ENCODE measurements around the gene MSH3.

MSH3 gene

DNA sequence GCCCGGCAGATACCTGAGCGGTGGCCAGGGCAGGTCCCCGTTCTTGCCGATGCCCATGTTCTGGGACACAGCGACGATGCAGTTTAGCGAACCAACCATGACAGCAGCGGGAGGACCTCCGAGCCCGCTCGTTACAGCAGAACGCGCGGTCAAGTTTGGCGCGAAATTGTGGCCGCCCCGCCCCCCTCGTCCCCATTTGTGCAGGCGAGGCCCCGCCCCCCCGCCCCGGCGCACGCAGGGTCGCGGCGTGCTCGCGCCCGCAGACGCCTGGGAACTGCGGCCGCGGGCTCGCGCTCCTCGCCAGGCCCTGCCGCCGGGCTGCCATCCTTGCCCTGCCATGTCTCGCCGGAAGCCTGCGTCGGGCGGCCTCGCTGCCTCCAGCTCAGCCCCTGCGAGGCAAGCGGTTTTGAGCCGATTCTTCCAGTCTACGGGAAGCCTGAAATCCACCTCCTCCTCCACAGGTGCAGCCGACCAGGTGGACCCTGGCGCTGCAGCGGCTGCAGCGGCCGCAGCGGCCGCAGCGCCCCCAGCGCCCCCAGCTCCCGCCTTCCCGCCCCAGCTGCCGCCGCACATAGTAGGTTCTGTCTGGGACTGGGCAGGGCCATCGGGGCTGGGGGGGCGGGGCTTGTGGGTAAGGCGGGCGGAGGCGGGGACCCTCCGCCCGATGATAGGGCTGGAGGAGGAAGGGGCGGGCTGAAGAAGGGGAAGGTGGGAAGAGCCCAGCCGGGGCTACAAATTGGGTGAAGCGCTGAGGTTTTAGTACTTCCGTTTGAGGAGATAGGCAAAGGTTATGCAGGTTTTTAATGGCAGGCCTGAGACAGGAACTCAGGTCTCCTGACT, at the start of gene MSH3, which contains the start of gene DHFR:
Gene MSH3 (plus strand): TSS at position 262 of the 840 bp plus-strand sequence. CDS start 76 bp downstream, at position 338.
Gene DHFR (minus strand): TSS at position 593 of the 840 bp plus-strand sequence. CDS start 494 bp downstream, at position 99.
- Histone ChIP-seq H3K9ac (ENCODE audit: insufficient read length, low read depth) (peak within 1 kb of the TSS; percentile 95), H3K27me3 (ENCODE audit: insufficient read depth, insufficient read length) (no peaks in the 10 kb centered on the region), H3K9me3 (ENCODE audit: insufficient read depth, low read length) (no peaks in the 10 kb centered on the region), H3K36me3 (ENCODE audit: insufficient read depth, insufficient read length, low read length) (peaks cover 32% of the 10 kb centered on the region), H3K4me1 (ENCODE audit: insufficient read depth, insufficient read length) (no peaks in the 10 kb centered on the region), H3K4me3 (ENCODE audit: insufficient read length, low read depth) (peak within 1 kb of the TSS; percentile 80)
- peak; percentile 76 for DNase-seq (ENCODE audit: low read depth, low spot score)
- no peak for TF ChIP-seq ZNF274 (IDR thresholded peaks at IDR 0.05; ENCODE audit: low read depth, low read length)
- TF ChIP-seq SUZ12 (IDR thresholded peaks at IDR 0.05; ENCODE audit: extremely low read depth, insufficient read depth, insufficient read length) = no peak
- no peak for TF ChIP-seq YY1 (IDR thresholded peaks at IDR 0.05; ENCODE audit: insufficient read depth, insufficient read length)

DNA sequence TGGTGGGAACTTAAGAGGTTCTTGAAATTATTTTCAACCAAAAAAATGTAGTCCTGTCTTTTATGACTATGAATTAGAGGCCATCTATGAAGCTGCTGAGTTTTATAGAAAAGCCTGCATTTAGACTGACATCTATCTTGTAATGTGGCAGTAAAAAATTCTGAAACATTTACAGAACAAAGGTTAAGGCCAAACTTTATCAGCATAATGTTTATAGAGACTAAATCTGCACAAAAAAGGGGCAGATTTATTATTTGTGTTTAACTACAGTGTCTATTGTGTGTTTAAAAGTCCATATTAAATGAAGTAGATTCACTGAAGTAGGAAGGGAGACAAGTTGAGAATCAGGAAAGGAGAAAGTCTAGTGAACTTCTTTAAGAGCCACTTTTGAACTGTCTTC, 47.1 kb upstream of the MSH3 start:
- TF ChIP-seq ZNF274 (IDR thresholded peaks at IDR 0.05; ENCODE audit: low read depth, low read length) (no peak), YY1 (IDR thresholded peaks at IDR 0.05; ENCODE audit: insufficient read depth, insufficient read length) (no peak), SUZ12 (IDR thresholded peaks at IDR 0.05; ENCODE audit: extremely low read depth, insufficient read depth, insufficient read length) (no peak)
- Histone ChIP-seq H3K4me1 (ENCODE audit: insufficient read depth, insufficient read length) (no peaks in the 10 kb centered on the region), H3K4me3 (ENCODE audit: insufficient read length, low read depth) (no peak overlapping the region), H3K27me3 (ENCODE audit: insufficient read depth, insufficient read length) (no peaks in the 10 kb centered on the region), H3K9ac (ENCODE audit: insufficient read length, low read depth) (no peak overlapping the region), H3K9me3 (ENCODE audit: insufficient read depth, low read length) (no peaks in the 10 kb centered on the region), H3K36me3 (ENCODE audit: insufficient read depth, insufficient read length, low read length) (no peaks in the 10 kb centered on the region)
- DNase-seq (ENCODE audit: low read depth, low spot score) = no peak

DNA sequence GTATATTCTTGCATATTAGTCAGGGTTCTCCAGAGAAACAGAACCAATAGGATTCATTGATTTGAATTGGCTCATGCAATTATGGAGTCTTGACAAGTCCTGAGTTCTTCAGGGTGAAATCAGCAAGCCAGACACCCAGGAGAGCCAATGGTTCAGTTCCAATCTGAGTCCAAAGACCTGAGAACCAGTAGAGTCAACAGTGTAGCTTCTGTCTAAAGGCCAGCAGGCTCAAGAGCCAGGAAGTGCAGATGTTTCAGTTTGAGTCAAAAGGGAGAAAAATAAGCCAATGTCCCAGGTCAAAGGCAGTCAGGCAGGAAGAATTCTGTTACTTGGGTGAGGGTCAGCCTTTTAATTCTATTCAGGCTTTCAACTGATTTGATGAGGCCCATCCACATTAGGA, 46.6 kb upstream of the MSH3 start:
- no peaks in the 10 kb centered on the region for H3K36me3 ChIP-seq (ENCODE audit: insufficient read depth, insufficient read length, low read length)
- H3K4me1 ChIP-seq (ENCODE audit: insufficient read depth, insufficient read length) = no peaks in the 10 kb centered on the region
- H3K4me3 ChIP-seq (ENCODE audit: insufficient read length, low read depth) = no peak overlapping the region
- no peaks in the 10 kb centered on the region for H3K27me3 ChIP-seq (ENCODE audit: insufficient read depth, insufficient read length)
- H3K9me3 ChIP-seq (ENCODE audit: insufficient read depth, low read length) = no peaks in the 10 kb centered on the region
- DNase-seq (ENCODE audit: low read depth, low spot score) = no peak
- TF ChIP-seq YY1 (IDR thresholded peaks at IDR 0.05; ENCODE audit: insufficient read depth, insufficient read length) (no peak), SUZ12 (IDR thresholded peaks at IDR 0.05; ENCODE audit: extremely low read depth, insufficient read depth, insufficient read length) (no peak), ZNF274 (IDR thresholded peaks at IDR 0.05; ENCODE audit: low read depth, low read length) (no peak)
- no peak overlapping the region for H3K9ac ChIP-seq (ENCODE audit: insufficient read length, low read depth)

DNA sequence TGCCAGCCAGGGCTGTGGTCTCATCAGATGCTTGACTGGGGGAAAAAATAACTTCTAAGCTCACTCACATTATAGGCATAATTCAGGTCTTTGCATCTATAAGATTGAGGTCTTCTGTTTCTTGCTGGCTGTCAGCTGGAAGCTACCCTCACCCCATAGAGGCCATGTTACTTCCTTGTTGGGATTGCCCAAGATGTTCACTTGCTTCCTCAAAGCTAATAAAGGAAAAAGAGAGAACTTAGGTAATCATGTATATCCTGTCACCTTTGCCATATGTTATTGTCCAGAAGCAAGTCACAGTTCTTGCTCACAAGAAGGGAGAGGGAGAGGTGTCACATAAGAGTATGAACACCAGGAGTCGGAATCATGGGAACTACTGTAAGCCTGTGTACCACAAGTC, 45.7 kb upstream of the MSH3 start:
- Histone ChIP-seq H3K9ac (ENCODE audit: insufficient read length, low read depth) (no peak overlapping the region), H3K36me3 (ENCODE audit: insufficient read depth, insufficient read length, low read length) (no peaks in the 10 kb centered on the region), H3K9me3 (ENCODE audit: insufficient read depth, low read length) (no peaks in the 10 kb centered on the region), H3K27me3 (ENCODE audit: insufficient read depth, insufficient read length) (no peaks in the 10 kb centered on the region), H3K4me1 (ENCODE audit: insufficient read depth, insufficient read length) (no peaks in the 10 kb centered on the region), H3K4me3 (ENCODE audit: insufficient read length, low read depth) (no peak overlapping the region)
- TF ChIP-seq ZNF274 (IDR thresholded peaks at IDR 0.05; ENCODE audit: low read depth, low read length) = no peak
- TF ChIP-seq YY1 (IDR thresholded peaks at IDR 0.05; ENCODE audit: insufficient read depth, insufficient read length) = no peak
- no peak for TF ChIP-seq SUZ12 (IDR thresholded peaks at IDR 0.05; ENCODE audit: extremely low read depth, insufficient read depth, insufficient read length)
- no peak for DNase-seq (ENCODE audit: low read depth, low spot score)

DNA sequence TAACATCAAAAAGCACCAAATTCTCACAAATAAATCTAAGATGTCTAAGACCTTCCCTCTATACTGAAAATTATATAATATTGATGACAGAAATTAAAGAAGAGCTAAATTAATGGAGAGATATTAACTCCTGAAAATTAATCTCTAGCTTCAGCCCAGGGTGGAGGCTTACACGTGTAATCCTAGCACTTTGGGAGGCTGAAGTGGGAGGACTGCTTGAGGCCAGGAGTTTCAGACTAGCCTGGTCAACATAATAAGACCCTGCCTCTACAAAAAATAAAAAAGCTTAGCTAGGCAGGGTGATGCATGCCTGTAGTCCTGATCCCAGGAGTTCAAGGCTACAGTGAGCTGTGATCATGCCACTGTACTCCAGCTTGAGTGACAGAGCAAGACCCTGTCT, 44.8 kb upstream of the MSH3 start:
- DNase-seq (ENCODE audit: low read depth, low spot score) = no peak
- Histone ChIP-seq H3K4me3 (ENCODE audit: insufficient read length, low read depth) (no peak overlapping the region), H3K27me3 (ENCODE audit: insufficient read depth, insufficient read length) (no peaks in the 10 kb centered on the region), H3K36me3 (ENCODE audit: insufficient read depth, insufficient read length, low read length) (no peaks in the 10 kb centered on the region), H3K4me1 (ENCODE audit: insufficient read depth, insufficient read length) (no peaks in the 10 kb centered on the region), H3K9me3 (ENCODE audit: insufficient read depth, low read length) (no peaks in the 10 kb centered on the region), H3K9ac (ENCODE audit: insufficient read length, low read depth) (no peak overlapping the region)
- TF ChIP-seq YY1 (IDR thresholded peaks at IDR 0.05; ENCODE audit: insufficient read depth, insufficient read length) = no peak
- no peak for TF ChIP-seq ZNF274 (IDR thresholded peaks at IDR 0.05; ENCODE audit: low read depth, low read length)
- no peak for TF ChIP-seq SUZ12 (IDR thresholded peaks at IDR 0.05; ENCODE audit: extremely low read depth, insufficient read depth, insufficient read length)

DNA sequence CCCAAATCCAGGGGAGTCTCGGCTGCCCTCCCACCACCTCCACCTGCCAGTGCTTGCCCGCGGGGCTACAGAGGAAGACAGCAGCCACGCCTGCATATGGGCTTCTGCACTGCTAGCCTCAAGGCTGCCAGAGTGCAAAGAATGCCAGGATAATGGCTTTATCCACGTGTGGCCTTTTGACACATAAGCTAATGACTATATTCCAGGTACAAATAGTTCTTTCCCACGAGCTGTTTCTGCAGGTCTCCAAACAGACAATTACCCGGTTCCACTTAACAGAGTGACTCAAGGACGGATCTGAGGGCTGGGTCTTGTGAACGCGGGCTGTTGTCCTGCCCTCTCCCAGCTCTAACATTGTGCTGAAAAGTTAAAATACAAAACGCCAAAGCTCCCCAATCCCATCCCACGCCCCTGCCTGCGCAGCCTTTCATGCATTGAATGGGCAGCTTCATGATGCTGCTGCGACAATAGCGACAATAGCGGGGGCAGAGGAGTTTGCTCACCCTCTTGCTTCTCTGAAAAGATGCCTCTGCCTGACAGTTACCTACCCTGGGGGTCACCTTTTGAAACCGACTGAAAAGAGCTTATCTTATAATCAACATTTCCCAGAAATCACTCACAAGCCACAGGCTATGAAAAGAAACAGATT, 39.1 kb upstream of the MSH3 start:
- Histone ChIP-seq H3K4me3 (ENCODE audit: insufficient read length, low read depth) (no peak overlapping the region), H3K4me1 (ENCODE audit: insufficient read depth, insufficient read length) (no peaks in the 10 kb centered on the region), H3K27me3 (ENCODE audit: insufficient read depth, insufficient read length) (no peaks in the 10 kb centered on the region), H3K36me3 (ENCODE audit: insufficient read depth, insufficient read length, low read length) (no peaks in the 10 kb centered on the region), H3K9me3 (ENCODE audit: insufficient read depth, low read length) (no peaks in the 10 kb centered on the region), H3K9ac (ENCODE audit: insufficient read length, low read depth) (no peak overlapping the region)
- DNase-seq (ENCODE audit: low read depth, low spot score) = no peak
- no peak for TF ChIP-seq ZNF274 (IDR thresholded peaks at IDR 0.05; ENCODE audit: low read depth, low read length)
- no peak for TF ChIP-seq YY1 (IDR thresholded peaks at IDR 0.05; ENCODE audit: insufficient read depth, insufficient read length)
- TF ChIP-seq SUZ12 (IDR thresholded peaks at IDR 0.05; ENCODE audit: extremely low read depth, insufficient read depth, insufficient read length) = no peak

DNA sequence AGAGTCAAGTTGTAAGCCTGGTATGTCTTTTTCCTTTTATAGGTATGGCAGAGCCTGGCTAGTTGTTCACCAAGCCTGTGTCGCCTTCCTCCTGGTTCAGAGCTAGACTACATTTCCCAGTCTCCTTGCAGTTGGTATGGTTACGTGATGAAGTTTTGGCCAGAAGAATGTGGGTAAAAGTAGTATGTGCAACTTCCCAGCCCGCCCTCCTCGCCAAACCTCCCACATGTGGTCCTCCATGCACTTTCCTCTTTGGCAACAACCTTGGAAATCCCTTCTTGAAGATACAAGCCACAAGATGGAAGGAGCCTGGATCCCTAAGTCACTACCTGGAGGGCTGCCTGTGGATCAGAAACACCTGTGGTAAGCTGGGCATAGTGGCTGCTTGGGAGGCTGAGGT, 36.0 kb upstream of the MSH3 start:
- no peak for DNase-seq (ENCODE audit: low read depth, low spot score)
- Histone ChIP-seq H3K36me3 (ENCODE audit: insufficient read depth, insufficient read length, low read length) (no peaks in the 10 kb centered on the region), H3K4me3 (ENCODE audit: insufficient read length, low read depth) (no peak overlapping the region), H3K9me3 (ENCODE audit: insufficient read depth, low read length) (no peaks in the 10 kb centered on the region), H3K27me3 (ENCODE audit: insufficient read depth, insufficient read length) (no peaks in the 10 kb centered on the region), H3K4me1 (ENCODE audit: insufficient read depth, insufficient read length) (no peaks in the 10 kb centered on the region), H3K9ac (ENCODE audit: insufficient read length, low read depth) (no peak overlapping the region)
- TF ChIP-seq YY1 (IDR thresholded peaks at IDR 0.05; ENCODE audit: insufficient read depth, insufficient read length) = no peak
